ENCODE measurements around the gene KIRREL3.

- no peak for TF ChIP-seq POLR2A (IDR thresholded peaks at IDR 0.05; ENCODE audit: low read depth, low read length)
- no peak for TF ChIP-seq PAX5 (IDR thresholded peaks at IDR 0.05; ENCODE audit: insufficient read depth, low read length, severe bottlenecking)
- TF ChIP-seq POLR2AphosphoS5 (IDR thresholded peaks at IDR 0.05; ENCODE audit: low read depth, low read length), result no peak
- no peak for TF ChIP-seq TAF1 (IDR thresholded peaks at IDR 0.05; ENCODE audit: low read depth, low read length)
- no peak for TF ChIP-seq SPI1 (IDR thresholded peaks at IDR 0.05; ENCODE audit: low read depth, low read length)
- no peak for TF ChIP-seq POU2F2 (IDR thresholded peaks at IDR 0.05; ENCODE audit: low read depth, low read length)
These were observed 178.7 kb downstream of the KIRREL3 start for GRCh38 chr11:126821827-126822226.
